HEK293 (cell line): ENCODE data around the gene GSTM1.

Experiments used
- CTCF ChIA-PET: fragments of 350-600 bp; formaldehyde crosslinking; extraction: SDS; loops from one replicate; lab custom pipeline; 2021; ENCODE audit warnings: antibody characterized with exemption; lab: Yijun Ruan, JAX
- POLR2A ChIA-PET: fragments of 300-600 bp; formaldehyde crosslinking; extraction: SDS; loops from one replicate; lab custom pipeline; 2020; ENCODE audit warnings: antibody characterized with exemption, inconsistent platforms; lab: Yijun Ruan, JAX
- H3K27ac ChIP-seq: fragments of 200-500 bp; sonication (Bioruptor generic); 2 replicates; pipeline ENCODE4 v1.5.1; 2014; ENCODE audit warnings: low read depth, low read length, control low read depth, inconsistent platforms; ENCODE audit errors: extremely low read depth
- H3K36me3 ChIP-seq, 2 experiments: fragments of 200-500 bp in 1 of 2; sonication (Bioruptor generic) in 1 of 2; 1 replicate in 1 of 2; 2 replicates in 1 of 2; pipeline ENCODE4 v1.5.1; 2014 to 2017; ENCODE audit warnings: inconsistent platforms in 2 of 2, low read length in 2 of 2; ENCODE audit not compliant: control insufficient read depth in 2 of 2, insufficient read depth in 1 of 2
- H3K4me1 ChIP-seq: fragments of 200-500 bp; sonication (Bioruptor generic); 2 replicates; pipeline ENCODE4 v1.5.1; 2014; ENCODE audit warnings: mild to moderate bottlenecking, low read length, inconsistent platforms; ENCODE audit not compliant: control insufficient read depth, insufficient read depth
- H3K4me3 ChIP-seq: 2 replicates; pipeline ENCODE4 v1.5.1; 2011; ENCODE audit warnings: low read depth, mild to moderate bottlenecking, control low read depth, low read length, moderate library complexity
- H3K9me3 ChIP-seq: fragments of 200-500 bp; sonication (Bioruptor generic); 2 replicates; pipeline ENCODE4 v1.5.1; 2014; ENCODE audit warnings: low read depth, low read length, inconsistent platforms; ENCODE audit not compliant: control insufficient read depth, insufficient read depth
- EGR2 ChIP-seq: fragments of 450-650 bp; formaldehyde crosslinking; IDR thresholded peaks from 2 replicates; pipeline ENCODE4 v1.5.1; 2016; ENCODE audit warnings: low read depth, missing biosample characterization, missing genetic modification characterization
- FEZF1 ChIP-seq: fragments of 450-650 bp; formaldehyde crosslinking; IDR thresholded peaks from 2 replicates; pipeline ENCODE4 v1.5.1; 2016; ENCODE audit warnings: missing biosample characterization, missing genetic modification characterization
- KLF16 ChIP-seq: fragments of 450-650 bp; formaldehyde crosslinking; IDR thresholded peaks from 2 replicates; pipeline ENCODE4 v1.5.1; 2017; ENCODE audit warnings: missing biosample characterization, missing genetic modification characterization
- SCRT1 ChIP-seq: fragments of 450-650 bp; formaldehyde crosslinking; IDR thresholded peaks from 2 replicates; pipeline ENCODE4 v1.5.1; 2016; ENCODE audit warnings: missing biosample characterization, missing genetic modification characterization, borderline replicate concordance
- YY2 ChIP-seq: fragments of 450-650 bp; formaldehyde crosslinking; IDR thresholded peaks from 2 replicates; pipeline ENCODE4 v1.5.1; 2016; ENCODE audit warnings: missing biosample characterization, missing genetic modification characterization
- ZBTB17 ChIP-seq: fragments of 450-650 bp; formaldehyde crosslinking; IDR thresholded peaks from 2 replicates; pipeline ENCODE4 v1.5.1; 2016; ENCODE audit warnings: missing biosample characterization, missing genetic modification characterization
- ZFHX2 ChIP-seq: fragments of 450-650 bp; formaldehyde crosslinking; conservative IDR thresholded peaks from 2 replicates; pipeline ENCODE4 v1.5.1; 2016; ENCODE audit warnings: missing biosample characterization, missing genetic modification characterization
- ZFP3 ChIP-seq: fragments of 450-650 bp; formaldehyde crosslinking; IDR thresholded peaks from 2 replicates; pipeline ENCODE4 v1.5.1; 2016; ENCODE audit warnings: low read depth, missing biosample characterization, missing genetic modification characterization
- ZNF140 ChIP-seq: fragments of 450-650 bp; formaldehyde crosslinking; IDR thresholded peaks from 2 replicates; pipeline ENCODE4 v1.5.1; 2016; ENCODE audit warnings: missing biosample characterization, missing genetic modification characterization
- ZNF157 ChIP-seq: fragments of 450-650 bp; formaldehyde crosslinking; IDR thresholded peaks from 2 replicates; pipeline ENCODE4 v1.5.1; 2016; ENCODE audit warnings: missing biosample characterization, missing genetic modification characterization
- ZNF202 ChIP-seq: fragments of 450-650 bp; formaldehyde crosslinking; IDR thresholded peaks from 2 replicates; pipeline ENCODE4 v1.5.1; 2016; ENCODE audit warnings: missing biosample characterization, missing genetic modification characterization, borderline replicate concordance
- ZNF223 ChIP-seq: fragments of 450-650 bp; formaldehyde crosslinking; IDR thresholded peaks from 2 replicates; pipeline ENCODE4 v1.5.1; 2016; ENCODE audit warnings: missing biosample characterization, missing genetic modification characterization
- ZNF23 ChIP-seq: fragments of 450-650 bp; formaldehyde crosslinking; IDR thresholded peaks from 2 replicates; pipeline ENCODE4 v1.5.1; 2016; ENCODE audit warnings: missing biosample characterization, missing genetic modification characterization, borderline replicate concordance
- ZNF239 ChIP-seq: fragments of 450-650 bp; formaldehyde crosslinking; IDR thresholded peaks from 2 replicates; pipeline ENCODE4 v1.5.1; 2016; ENCODE audit warnings: missing biosample characterization, missing genetic modification characterization
- ZNF24 ChIP-seq: fragments of 450-650 bp; formaldehyde crosslinking; IDR thresholded peaks from 2 replicates; pipeline ENCODE4 v1.5.1; 2016; ENCODE audit warnings: missing biosample characterization, missing genetic modification characterization
- ZNF335 ChIP-seq: fragments of 450-650 bp; formaldehyde crosslinking; conservative IDR thresholded peaks from 2 replicates; pipeline ENCODE4 v1.5.1; 2016; ENCODE audit warnings: missing biosample characterization, missing genetic modification characterization
- ZNF37A ChIP-seq: fragments of 450-650 bp; IDR thresholded peaks from 2 replicates; pipeline ENCODE4 v1.5.1; 2018; ENCODE audit warnings: missing biosample characterization, missing genetic modification characterization
- ZNF510 ChIP-seq: fragments of 450-650 bp; formaldehyde crosslinking; IDR thresholded peaks from 2 replicates; pipeline ENCODE4 v1.5.1; 2018; ENCODE audit warnings: mild to moderate bottlenecking, missing genetic modification characterization, missing biosample characterization; ENCODE audit not compliant: insufficient replicate concordance
- ZNF623 ChIP-seq: fragments of 450-650 bp; formaldehyde crosslinking; IDR thresholded peaks from 2 replicates; pipeline ENCODE4 v1.5.1; 2016; ENCODE audit warnings: missing biosample characterization, missing genetic modification characterization
- ZNF677 ChIP-seq: fragments of 450-650 bp; IDR thresholded peaks from 2 replicates; pipeline ENCODE4 v1.5.0; 2018; ENCODE audit warnings: missing biosample characterization, mild to moderate bottlenecking, missing genetic modification characterization, moderate library complexity
- ZNF747 ChIP-seq: fragments of 450-650 bp; formaldehyde crosslinking; IDR thresholded peaks from 2 replicates; pipeline ENCODE4 v1.5.1; 2016; ENCODE audit warnings: missing biosample characterization, missing genetic modification characterization
- ZXDB ChIP-seq: fragments of 450-650 bp; formaldehyde crosslinking; IDR thresholded peaks from 2 replicates; pipeline ENCODE4 v1.5.1; 2016; ENCODE audit warnings: missing biosample characterization, missing genetic modification characterization
- TF ChIP-seq, protein P1 (sequence below): fragments of 450-650 bp; formaldehyde crosslinking; IDR thresholded peaks from 2 replicates; pipeline ENCODE4 v1.5.1; 2016; ENCODE audit warnings: missing biosample characterization, missing genetic modification characterization, low read depth

The GSTM1 gene

DNA sequence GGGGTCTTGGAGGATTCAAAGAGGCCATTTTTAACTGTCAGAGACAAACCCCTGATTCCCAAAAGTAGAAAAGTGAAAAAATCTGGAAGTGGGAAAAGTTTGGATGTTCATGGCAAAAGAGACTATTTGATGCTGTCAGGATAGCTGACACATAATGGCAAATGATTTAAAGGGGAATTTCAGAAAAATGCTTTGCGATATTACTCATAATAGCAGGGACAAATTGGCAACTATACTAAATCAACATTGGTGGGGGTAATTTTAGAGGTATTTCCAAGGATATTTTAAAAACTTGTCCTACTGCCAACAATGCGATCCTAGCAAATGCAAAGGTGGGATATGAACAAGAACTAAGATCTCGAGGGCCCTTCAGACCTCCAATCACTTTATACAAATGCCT, 37.0 kb upstream of the GSTM1 start (continued):
- TF ChIP-seq, protein P1, sequence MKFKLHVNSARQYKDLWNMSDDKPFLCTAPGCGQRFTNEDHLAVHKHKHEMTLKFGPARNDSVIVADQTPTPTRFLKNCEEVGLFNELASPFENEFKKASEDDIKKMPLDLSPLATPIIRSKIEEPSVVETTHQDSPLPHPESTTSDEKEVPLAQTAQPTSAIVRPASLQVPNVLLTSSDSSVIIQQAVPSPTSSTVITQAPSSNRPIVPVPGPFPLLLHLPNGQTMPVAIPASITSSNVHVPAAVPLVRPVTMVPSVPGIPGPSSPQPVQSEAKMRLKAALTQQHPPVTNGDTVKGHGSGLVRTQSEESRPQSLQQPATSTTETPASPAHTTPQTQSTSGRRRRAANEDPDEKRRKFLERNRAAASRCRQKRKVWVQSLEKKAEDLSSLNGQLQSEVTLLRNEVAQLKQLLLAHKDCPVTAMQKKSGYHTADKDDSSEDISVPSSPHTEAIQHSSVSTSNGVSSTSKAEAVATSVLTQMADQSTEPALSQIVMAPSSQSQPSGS (tag by site-specific recombination) = no peak
- no peak for TF ChIP-seq ZNF335 (tag by site-specific recombination)
- TF ChIP-seq ZNF157 (tag by site-specific recombination) = no peak
- TF ChIP-seq, all 188 proteins: peak for 0

DNA sequence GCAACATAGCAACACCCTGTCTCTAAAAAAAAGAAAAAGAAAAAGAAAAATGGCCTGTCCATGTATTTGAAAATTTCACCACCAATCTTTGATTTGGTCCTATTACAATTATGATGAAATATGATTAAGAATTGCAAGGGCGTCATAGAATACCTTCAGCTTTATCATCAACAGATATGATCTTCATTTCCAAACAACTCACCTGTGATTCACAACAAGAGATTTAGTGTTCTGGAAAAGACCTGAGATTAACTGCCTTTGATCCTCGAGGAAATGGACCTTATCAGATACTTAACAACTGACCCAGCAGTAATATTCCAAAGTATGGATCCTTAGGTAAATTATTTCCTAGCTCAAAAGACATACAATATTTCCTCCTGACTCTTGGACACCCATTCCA, 35.2 kb upstream of the GSTM1 start:
- H3K27ac ChIP-seq = no peak overlapping the region
- no peaks in the 10 kb centered on the region for H3K36me3 ChIP-seq
- POLR2A ChIA-PET = no interaction called here
- no peak overlapping the region for H3K4me3 ChIP-seq
- no peaks in the 10 kb centered on the region for H3K9me3 ChIP-seq
- no peaks in the 10 kb centered on the region for H3K4me1 ChIP-seq
- no peak for TF ChIP-seq SCRT1 (tag by site-specific recombination)
- no peak for TF ChIP-seq ZNF24
- TF ChIP-seq ZFP3 (tag by site-specific recombination) = no peak
- no peak for TF ChIP-seq ZNF510 (tag by site-specific recombination)
- CTCF ChIA-PET = interaction anchor here (1.2 to 6.1 kb wide), 5 partner anchors 11 to 332 kb away, joined by 5 to 156 read pairs (median 24); partner anchors contain the start of gene AHCYL1

DNA sequence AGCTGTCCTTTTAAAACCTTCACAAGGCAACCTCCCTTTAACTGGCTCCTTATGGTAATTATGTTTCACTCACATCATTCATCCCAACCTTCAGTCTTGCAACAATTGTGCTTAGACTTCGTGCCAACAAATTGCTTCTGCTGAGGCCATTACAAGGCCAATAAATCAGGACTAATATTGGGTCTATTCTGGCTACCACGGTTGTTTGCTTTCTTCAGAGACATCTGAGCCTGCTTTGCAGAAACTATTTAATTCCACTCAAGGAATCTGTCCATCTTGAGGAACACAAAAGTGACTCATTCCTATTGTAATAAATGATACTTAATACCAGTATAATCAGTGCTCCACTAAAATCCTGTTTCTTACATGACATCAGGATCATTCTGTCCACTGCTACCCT, 34.3 kb upstream of the GSTM1 start:
- Histone ChIP-seq H3K9me3 (no peaks in the 10 kb centered on the region), H3K4me1 (no peaks in the 10 kb centered on the region), H3K36me3 (no peaks in the 10 kb centered on the region), H3K4me3 (no peak overlapping the region), H3K27ac (no peak overlapping the region)
- ChIA-PET CTCF (interaction anchor here (0.7 to 6.1 kb wide), 6 partner anchors 12 to 358 kb away, joined by 4 to 156 read pairs (median 16); partner anchors contain the start of gene AHCYL1), POLR2A (no interaction called here)
- TF ChIP-seq ZNF140 (tag by site-specific recombination) = no peak
- no peak for TF ChIP-seq EGR2 (tag by site-specific recombination)
- TF ChIP-seq ZNF223 (tag by site-specific recombination) = no peak
- TF ChIP-seq ZNF37A = no peak
- no peak for TF ChIP-seq ZFHX2
- no peak for TF ChIP-seq ZNF677 (tag by site-specific recombination)
- no peak for TF ChIP-seq FEZF1 (tag by site-specific recombination)
- no peak for TF ChIP-seq ZNF202 (tag by site-specific recombination)
- no peak for TF ChIP-seq KLF16
- no peak for TF ChIP-seq ZXDB (tag by site-specific recombination)
- no peak for TF ChIP-seq YY2 (tag by site-specific recombination)
- TF ChIP-seq ZNF239 (tag by site-specific recombination) = no peak
- TF ChIP-seq ZNF23 = no peak

DNA sequence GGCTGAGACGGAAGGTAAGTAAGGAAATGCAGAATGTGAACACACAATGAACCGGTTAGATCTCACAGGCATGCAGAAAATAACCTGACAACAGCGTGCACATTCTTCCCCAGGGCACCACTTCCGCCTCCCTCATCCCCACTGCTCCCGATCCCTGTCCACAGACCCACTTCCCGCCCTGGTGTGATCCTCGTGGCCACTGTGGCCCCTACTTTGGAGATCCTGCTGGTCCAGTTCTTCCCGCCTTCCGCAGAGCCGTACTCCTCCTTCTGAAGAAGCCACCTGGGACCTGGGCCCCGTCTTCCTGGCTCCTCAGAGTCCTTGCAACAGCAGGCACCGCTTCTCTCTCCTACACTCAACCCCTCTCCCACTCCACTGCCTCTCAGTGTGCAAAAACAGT, 33.1 kb upstream of the GSTM1 start:
- H3K27ac ChIP-seq = no peak overlapping the region
- POLR2A ChIA-PET = no interaction called here
- no peak for TF ChIP-seq ZNF623 (tag by site-specific recombination)
- TF ChIP-seq ZBTB17 (tag by site-specific recombination) = no peak
- TF ChIP-seq ZNF747 (tag by site-specific recombination) = no peak

More for the DNA sequence above, 33.1 kb upstream of the GSTM1 start:
- CTCF ChIA-PET = interaction anchor here (0.6 to 1.0 kb wide), 3 partner anchors 13 to 106 kb away, joined by 3 to 5 read pairs (median 3); partner anchors contain the start of gene GNAI3
- Histone ChIP-seq H3K9me3 (no peaks in the 10 kb centered on the region), H3K4me1 (no peaks in the 10 kb centered on the region), H3K4me3 (no peak overlapping the region), H3K36me3 (no peaks in the 10 kb centered on the region)
